Large intestine (tissue), 12 donors: ENCODE measurements around the gene TMC7. TPM values are rescaled to one million over a fixed set of nuclear protein-coding genes. Genes with fewer than 3 reads are reported as not detected.

Source experiments
- DNase-seq, 2 donors: peaks; one replicate each; pipeline versions ENCODE4 v3.0.0 to v3.0.0-alpha.2; 2013
- H3K27ac ChIP-seq: one replicate; pipeline ENCODE4 v1.5.1; 2013; ENCODE audit warnings: low read length
- H3K27me3 ChIP-seq: 2 replicates; pipeline ENCODE4 v1.6.1; 2013; ENCODE audit warnings: low read length; ENCODE audit not compliant: control insufficient read depth, insufficient read depth
- H3K36me3 ChIP-seq: 2 replicates; pipeline ENCODE4 v1.6.1; 2013; ENCODE audit warnings: low read length; ENCODE audit not compliant: control insufficient read depth, insufficient read depth
- H3K4me1 ChIP-seq: one replicate; pipeline ENCODE4 v1.6.1; 2013; ENCODE audit warnings: low read length; ENCODE audit not compliant: control insufficient read depth, insufficient read depth
- H3K4me3 ChIP-seq: one replicate; pipeline ENCODE4 v1.5.1; 2013; ENCODE audit warnings: low read length
- H3K9me3 ChIP-seq: one replicate; pipeline ENCODE4 v1.6.1; 2013; ENCODE audit warnings: mild to moderate bottlenecking, low read depth, low read length, moderate library complexity; ENCODE audit not compliant: control insufficient read depth
- WGBS: methylation state at CpG from one replicate; pipeline ENCODE4 v1.1.5; 2013; ENCODE audit warnings: low lambda C conversion rate; ENCODE audit not compliant: insufficient coverage; 5-methylcytosine and 5-hydroxymethylcytosine counted together
- long read RNA-seq, 11 donors: transcript quantifications; one replicate each; lab custom pipeline, GENCODE V29; 2026
- polyA plus RNA-seq: library from polyadenylated mRNA; unstranded; fragments of 120-200 nt; gene quantifications from one replicate; pipeline ENCODE4 v1.2.1, GENCODE V29; 2013

Gene TMC7
- polyA plus RNA-seq: 7.7 TPM
- long read RNA-seq, donor 1: 0 reads
- long read RNA-seq, donor 2, partial matches to known transcripts: 0 of 1 reads
- long read RNA-seq, donor 2, other reads (novel, unspliced or antisense): 0 of 1 reads
- long read RNA-seq, donor 3: 0 reads
- long read RNA-seq, donor 4: 0 reads
- long read RNA-seq, donor 5, partial matches to known transcripts: 0 of 1 reads
- long read RNA-seq, donor 5, other reads (novel, unspliced or antisense): 0 of 1 reads
- long read RNA-seq, donor 6, partial matches to known transcripts: 0 of 2 reads
- long read RNA-seq, donor 6, other reads (novel, unspliced or antisense): 0 of 2 reads
- long read RNA-seq, donor 7, partial matches to known transcripts: 0 of 1 reads
- long read RNA-seq, donor 7, other reads (novel, unspliced or antisense): 0 of 1 reads
- long read RNA-seq, donor 8: 0 reads
- long read RNA-seq, donor 9, partial matches to known transcripts: 0 of 1 reads
- long read RNA-seq, donor 9, other reads (novel, unspliced or antisense): 0 of 1 reads
- long read RNA-seq, donor 10, partial matches to known transcripts: 0 of 1 reads
- long read RNA-seq, donor 10, other reads (novel, unspliced or antisense): 0 of 1 reads
- long read RNA-seq, donor 11, partial matches to known transcripts: 0 of 1 reads
- long read RNA-seq, donor 11, other reads (novel, unspliced or antisense): 0 of 1 reads

- peak within 1 kb of the TSS; percentile 71 for H3K4me3 ChIP-seq
These were observed at the start of gene TMC7 for GRCh38 chr16:18983565-18984434. TMC7 (plus strand) TSS chr16:18983934; CDS start chr16:18984064, 130 bp downstream.

GRCh38 chr16:18936727-18937340 lies 46.9 kb upstream of the TMC7 start:
- Histone ChIP-seq H3K4me3 (no peak overlapping the region), H3K27ac (peak overlapping the region; percentile 55), H3K27me3 (no peaks in the 10 kb centered on the region), H3K9me3 (no peaks in the 10 kb centered on the region), H3K4me1 (peaks cover 7% of the 10 kb centered on the region), H3K36me3 (no peaks in the 10 kb centered on the region)
- no CpG with 5 or more reads among the region's 7 CpGs for WGBS
- DNase-seq: peak in 1 of 2 donors; percentile 44

More at GRCh38 chr16:18983565-18984434, at the start of gene TMC7:
- peak; percentile 86 to 92 for DNase-seq
- H3K4me1 ChIP-seq: no peaks in the 10 kb centered on the region
- H3K9me3 ChIP-seq: no peaks in the 10 kb centered on the region
- peak within 1 kb of the TSS; percentile 61 for H3K27ac ChIP-seq
- H3K36me3 ChIP-seq: no peaks in the 10 kb centered on the region
- no CpG with 5 or more reads among the region's 64 CpGs for WGBS
- H3K27me3 ChIP-seq: peaks cover 2% of the 10 kb centered on the region

- Histone ChIP-seq H3K27me3 (no peaks in the 10 kb centered on the region), H3K4me1 (peaks cover 7% of the 10 kb centered on the region), H3K27ac (peak overlapping the region; percentile 32), H3K36me3 (no peaks in the 10 kb centered on the region), H3K4me3 (no peak overlapping the region), H3K9me3 (no peaks in the 10 kb centered on the region)
- no peak for DNase-seq
These were observed 46.3 kb upstream of the TMC7 start for GRCh38 chr16:18937390-18937789.

GRCh38 chr16:18938986-18939385 lies 44.7 kb upstream of the TMC7 start:
- H3K27me3 ChIP-seq: no peaks in the 10 kb centered on the region
- H3K9me3 ChIP-seq: no peaks in the 10 kb centered on the region
- peaks cover 7% of the 10 kb centered on the region for H3K4me1 ChIP-seq
- no peak overlapping the region for H3K4me3 ChIP-seq
- no peak for DNase-seq
- no CpG with 5 or more reads among the region's 9 CpGs for WGBS
- H3K36me3 ChIP-seq: no peaks in the 10 kb centered on the region
- H3K27ac ChIP-seq: no peak overlapping the region

- H3K9me3 ChIP-seq: no peaks in the 10 kb centered on the region
- H3K4me3 ChIP-seq: no peak overlapping the region
- no peak for DNase-seq
- no peaks in the 10 kb centered on the region for H3K36me3 ChIP-seq
- peaks cover 7% of the 10 kb centered on the region for H3K4me1 ChIP-seq
- no peak overlapping the region for H3K27ac ChIP-seq
- no peaks in the 10 kb centered on the region for H3K27me3 ChIP-seq
These were observed 42.3 kb upstream of the TMC7 start for GRCh38 chr16:18941471-18941870.

- H3K27me3 ChIP-seq: no peaks in the 10 kb centered on the region
- no peaks in the 10 kb centered on the region for H3K36me3 ChIP-seq
- no peak for DNase-seq
- no peak overlapping the region for H3K4me3 ChIP-seq
- WGBS: no CpG with 5 or more reads among the region's 1 CpG
- peaks cover 1% of the 10 kb centered on the region for H3K4me1 ChIP-seq
- no peaks in the 10 kb centered on the region for H3K9me3 ChIP-seq
- no peak overlapping the region for H3K27ac ChIP-seq
These were observed 41.7 kb upstream of the TMC7 start for GRCh38 chr16:18942061-18942460.

- Histone ChIP-seq H3K36me3 (no peaks in the 10 kb centered on the region), H3K27me3 (no peaks in the 10 kb centered on the region), H3K9me3 (no peaks in the 10 kb centered on the region), H3K4me1 (no peaks in the 10 kb centered on the region), H3K27ac (no peak overlapping the region), H3K4me3 (no peak overlapping the region)
- no CpG with 5 or more reads among the region's 7 CpGs for WGBS
- DNase-seq: no peak
These were observed 40.3 kb upstream of the TMC7 start for GRCh38 chr16:18943414-18943813.

GRCh38 chr16:18945233-18945632 lies 38.5 kb upstream of the TMC7 start:
- DNase-seq: no peak
- 100% methylated on average over 2 of the region's 7 CpGs for WGBS
- H3K4me1 ChIP-seq: no peaks in the 10 kb centered on the region

GRCh38 chr16:18948372-18949020 lies 35.2 kb upstream of the TMC7 start:
- H3K9me3 ChIP-seq: no peaks in the 10 kb centered on the region
- DNase-seq: no peak
- H3K4me1 ChIP-seq: no peaks in the 10 kb centered on the region
- H3K4me3 ChIP-seq: no peak overlapping the region
- no peaks in the 10 kb centered on the region for H3K36me3 ChIP-seq
- WGBS: 90% methylated on average over 2 of the region's 9 CpGs
- no peaks in the 10 kb centered on the region for H3K27me3 ChIP-seq
- no peak overlapping the region for H3K27ac ChIP-seq

More at GRCh38 chr16:18945233-18945632, 38.5 kb upstream of the TMC7 start:
- H3K9me3 ChIP-seq: no peaks in the 10 kb centered on the region
- H3K36me3 ChIP-seq: no peaks in the 10 kb centered on the region
- H3K27me3 ChIP-seq: no peaks in the 10 kb centered on the region
- H3K4me3 ChIP-seq: no peak overlapping the region
- H3K27ac ChIP-seq: no peak overlapping the region
